HG03469 (cell line): ENCODE results near the gene SEC61B.
"Not testable (repeated sequence)": the region's sequence is repeated elsewhere in the genome, so short reads cannot be mapped to it uniquely, and the experiment has no call there.

Experiments
- ATAC-seq: cut with Tn5 transposase; IDR thresholded peaks from one replicate; pipeline ENCODE4 v1.9.1; 2021; ENCODE audit warnings: mild to moderate bottlenecking, moderate library complexity, moderate number of reproducible peaks; ENCODE audit not compliant: unreplicated experiment

The SEC61B gene

DNA sequence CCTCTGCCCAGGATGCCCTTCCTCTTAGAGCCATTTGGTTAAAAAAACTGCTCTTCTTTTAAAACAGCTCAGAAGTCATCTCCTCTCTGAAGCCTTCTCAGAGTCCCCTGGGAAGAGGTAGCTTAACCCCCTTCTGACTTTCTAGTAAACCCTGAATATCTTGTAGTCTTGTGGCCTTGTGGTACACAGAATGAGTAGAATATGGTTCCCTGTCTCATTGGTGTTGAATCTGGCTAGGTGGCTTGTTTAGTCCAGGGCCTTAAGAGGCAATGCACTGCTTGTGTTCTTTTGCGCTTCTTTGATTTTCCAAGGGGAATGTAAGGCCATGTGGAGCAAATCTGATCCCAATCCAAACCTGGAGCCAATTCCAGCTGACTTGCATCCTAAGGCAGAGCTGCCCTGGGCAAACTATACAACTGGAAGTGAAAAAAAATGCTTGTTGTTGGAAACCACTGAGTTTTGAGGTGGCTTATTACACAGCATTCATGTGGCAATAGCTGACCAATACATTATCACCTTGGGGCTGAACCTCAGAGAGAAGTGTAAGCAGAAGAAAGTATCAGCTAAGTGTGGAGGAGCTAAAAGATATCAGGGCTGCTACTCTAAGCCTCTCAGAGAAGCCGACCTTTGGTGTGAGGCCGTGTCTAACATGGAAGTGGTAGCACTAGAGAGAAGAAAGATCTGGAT, 31.3 kb upstream of the SEC61B start:
- no peak for ATAC-seq

DNA sequence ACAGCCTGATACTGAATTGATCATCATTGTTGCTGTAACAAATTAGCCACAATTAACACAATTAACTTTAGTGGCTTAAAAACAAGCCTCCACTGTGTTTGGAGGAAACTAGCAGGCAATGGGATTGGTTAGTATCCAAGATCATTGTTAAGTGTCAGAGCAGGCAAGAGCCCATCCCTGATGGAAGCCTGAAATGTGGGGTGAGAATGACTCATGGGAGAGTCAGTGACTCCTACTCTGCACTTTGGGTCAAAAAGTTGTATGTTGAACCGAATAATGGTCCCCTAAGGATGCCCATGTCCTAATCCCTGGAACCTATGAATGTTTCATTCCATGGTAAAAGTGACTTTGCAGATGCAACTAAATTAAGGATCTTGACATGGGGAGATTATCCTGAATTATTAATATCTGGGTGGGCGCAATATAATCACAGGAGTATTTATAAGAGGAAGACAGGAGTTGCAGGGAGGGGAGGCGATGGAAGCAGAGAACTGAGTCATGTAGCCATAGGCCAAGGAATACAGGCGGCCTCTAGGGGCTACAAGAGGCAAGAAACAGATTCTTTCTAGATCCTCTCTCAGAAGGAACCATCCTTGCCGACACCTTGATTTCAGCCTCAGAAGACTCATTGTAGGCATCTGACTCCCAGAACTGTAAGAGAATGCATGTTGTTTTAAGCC, 29.2 kb upstream of the SEC61B start:
- no peak for ATAC-seq

DNA sequence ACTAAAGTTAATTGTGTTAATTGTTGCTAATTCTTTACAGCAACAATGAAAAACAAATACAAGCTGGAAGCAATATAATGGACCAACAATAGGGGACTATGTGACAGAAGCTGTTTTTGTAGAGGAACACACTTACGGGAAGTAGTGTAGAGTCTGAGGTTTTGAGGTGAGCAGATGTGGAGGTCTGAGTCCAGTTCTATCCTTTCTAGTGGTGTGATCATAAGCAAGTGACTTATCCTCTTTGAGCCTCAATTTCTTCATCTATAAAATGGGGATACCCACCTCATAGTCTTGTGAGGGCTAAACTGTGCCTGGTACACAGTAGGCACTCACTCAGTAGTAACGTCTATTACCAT, 28.6 kb upstream of the SEC61B start:
- ATAC-seq: no peak

DNA sequence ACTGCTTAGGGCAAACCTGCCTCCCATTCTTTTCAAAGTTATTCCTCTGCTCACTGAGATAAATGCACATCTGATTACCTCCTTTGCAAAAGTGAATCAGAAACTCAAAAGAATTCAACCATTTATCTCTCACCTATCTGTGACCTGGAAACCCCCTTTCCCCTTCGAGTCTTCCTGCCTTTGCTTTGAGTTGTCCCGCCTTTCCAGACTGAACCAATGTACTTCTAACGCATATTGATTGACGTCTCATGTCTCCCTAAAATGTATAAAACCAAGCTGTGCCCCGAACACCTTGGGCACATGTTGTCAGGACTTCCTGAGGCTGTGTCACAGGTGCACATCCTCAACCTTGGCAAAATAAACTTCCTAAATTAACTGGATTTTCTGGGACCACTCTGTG, 25.6 kb upstream of the SEC61B start:
- ATAC-seq: not testable (repeated sequence)

DNA sequence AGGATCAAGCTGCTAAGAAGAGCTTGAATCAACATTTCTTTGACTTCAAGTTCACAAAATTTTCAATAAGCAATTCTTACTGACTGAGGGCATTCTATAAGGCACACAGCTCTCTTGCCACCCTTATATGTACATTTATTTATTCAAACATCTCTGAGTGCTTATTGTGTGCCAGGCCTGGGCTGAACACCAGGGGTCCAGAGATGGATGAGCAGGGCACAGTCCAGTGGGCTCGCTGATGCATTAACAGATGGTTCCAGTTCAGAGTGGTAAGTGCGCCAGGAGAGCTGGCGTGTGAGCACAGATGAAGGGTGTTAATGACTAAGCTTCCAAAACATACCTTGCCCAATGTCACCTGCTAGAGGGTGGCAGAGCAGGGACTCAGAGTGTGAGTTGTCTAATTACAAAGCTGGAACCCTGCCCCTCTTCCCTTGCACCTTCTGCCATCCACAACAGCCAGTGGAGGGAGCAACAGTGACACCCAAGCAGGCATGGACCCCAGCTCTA, 24.9 kb upstream of the SEC61B start:
- ATAC-seq: no peak

DNA sequence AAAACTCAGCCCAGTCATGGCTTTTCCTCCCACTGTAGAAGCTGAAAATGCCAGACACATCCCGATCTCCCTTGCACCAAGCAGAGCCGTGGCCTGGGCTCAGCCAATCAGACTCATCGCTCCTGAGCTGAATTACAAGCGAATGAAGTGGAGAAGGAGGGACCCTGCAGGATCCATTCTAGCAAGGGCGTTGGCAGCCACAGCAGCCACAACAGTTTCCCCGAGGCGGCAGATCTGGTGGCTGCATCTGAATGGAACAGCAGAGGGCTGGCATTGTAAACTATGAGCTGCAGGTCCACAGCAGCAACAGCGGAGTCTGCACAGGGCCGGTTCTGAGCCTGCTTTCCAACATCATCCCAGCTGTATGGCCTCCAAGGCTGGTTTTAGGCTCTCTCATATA, 24.1 kb upstream of the SEC61B start:
- no peak for ATAC-seq

DNA sequence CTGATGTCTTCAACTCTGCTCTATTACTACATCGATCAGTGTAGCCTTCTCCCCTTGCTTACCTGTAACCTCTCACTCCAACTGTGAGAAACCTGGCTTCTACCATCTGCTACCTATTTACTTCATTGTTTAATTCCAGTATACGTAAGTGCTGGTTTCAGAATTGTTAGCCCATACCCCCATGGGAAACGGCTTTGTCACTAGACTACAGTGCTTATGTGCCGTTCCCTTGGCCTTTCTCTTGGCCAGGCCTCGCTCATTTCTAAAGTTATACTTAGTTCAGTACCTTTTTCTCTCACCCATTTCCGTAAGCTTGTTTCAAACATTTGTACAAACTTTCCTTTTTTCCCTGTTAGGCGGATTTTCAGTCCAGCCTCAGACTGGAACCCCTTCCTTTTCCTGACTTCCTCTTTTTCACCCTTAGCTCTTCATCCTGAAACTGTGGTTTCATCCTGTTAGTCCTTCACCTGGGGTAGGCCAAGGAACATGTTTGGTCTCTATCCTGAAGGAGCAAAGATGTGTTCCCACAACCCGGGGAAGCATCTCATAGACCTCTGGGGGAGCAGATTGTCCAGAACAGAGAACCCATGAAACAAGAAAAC, 22.0 kb upstream of the SEC61B start:
- ATAC-seq: no peak

GRCh38 chr9:99201603-99202002, 20.5 kb upstream of the SEC61B start:
- no peak for ATAC-seq

DNA sequence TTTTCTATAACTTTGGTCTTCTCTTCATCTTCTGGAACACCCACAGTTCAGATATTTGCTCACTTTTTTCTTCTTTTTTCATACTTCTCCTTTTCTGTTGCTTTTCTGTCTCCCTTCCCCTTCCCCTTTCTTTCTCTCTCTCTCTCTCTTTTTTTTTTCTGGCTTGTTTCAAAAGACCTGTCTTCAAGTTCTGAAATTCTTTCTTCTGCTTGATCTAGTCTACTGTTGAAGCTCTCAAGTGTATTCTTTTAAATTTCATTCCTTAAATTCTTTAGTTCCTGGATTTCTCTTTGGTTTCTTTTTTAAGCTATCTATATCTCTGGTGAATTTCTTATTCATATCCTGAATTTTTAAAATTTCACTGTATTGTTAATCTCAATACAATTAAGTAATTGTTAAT, 11.5 kb upstream of the SEC61B start:
- ATAC-seq: no peak

DNA sequence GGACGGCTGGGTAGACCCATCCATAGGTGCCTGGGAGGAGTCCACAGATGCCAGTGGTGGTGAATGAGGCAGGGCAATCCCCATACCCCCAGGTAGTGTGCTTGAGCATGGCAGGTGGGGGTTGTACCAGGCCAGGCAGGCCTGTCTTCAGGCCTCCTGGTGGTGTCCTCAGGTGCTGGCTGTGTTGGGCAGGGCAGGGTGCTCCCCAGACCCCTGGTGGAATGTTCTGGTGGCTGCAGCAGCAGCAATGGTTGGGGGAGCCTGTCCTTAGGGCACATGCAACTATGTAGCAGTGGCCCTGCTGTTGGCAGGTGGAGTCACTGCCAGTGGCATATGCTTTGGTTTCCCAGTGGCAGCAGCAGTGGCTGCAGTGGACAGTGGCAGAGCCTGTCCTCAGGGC, 10.3 kb upstream of the SEC61B start:
- no peak for ATAC-seq

- no peak for ATAC-seq
These were observed 8.9 kb upstream of the SEC61B start for GRCh38 chr9:99213197-99213596.

GRCh38 chr9:99216073-99216472, 6.0 kb upstream of the SEC61B start:
- no peak for ATAC-seq

- no peak for ATAC-seq
These were observed 2.1 kb upstream of the SEC61B start for GRCh38 chr9:99220011-99220410.

DNA sequence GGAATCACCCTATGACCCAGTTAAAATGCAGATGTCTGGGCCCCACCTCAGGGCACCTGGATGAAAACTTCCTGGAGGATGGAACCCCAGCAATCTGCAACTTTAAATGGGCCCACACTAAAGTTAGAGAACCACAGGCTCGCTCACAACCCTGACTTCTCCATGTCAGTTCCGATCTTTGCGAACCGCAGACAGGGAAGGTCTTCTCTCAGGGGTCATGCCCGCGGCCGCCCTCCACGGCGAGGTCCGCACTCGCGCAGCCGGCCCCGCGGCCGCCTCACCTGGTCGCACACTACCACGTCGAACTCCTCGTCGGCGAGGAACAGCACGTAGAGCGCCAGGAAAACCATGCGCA, 839 bp upstream of the SEC61B start:
- no peak for ATAC-seq

- no peak for ATAC-seq
These were observed 561 bp downstream of the SEC61B start for GRCh38 chr9:99222416-99223270.

GRCh38 chr9:99224445-99224844, 2.4 kb downstream of the SEC61B start:
- no peak for ATAC-seq

DNA sequence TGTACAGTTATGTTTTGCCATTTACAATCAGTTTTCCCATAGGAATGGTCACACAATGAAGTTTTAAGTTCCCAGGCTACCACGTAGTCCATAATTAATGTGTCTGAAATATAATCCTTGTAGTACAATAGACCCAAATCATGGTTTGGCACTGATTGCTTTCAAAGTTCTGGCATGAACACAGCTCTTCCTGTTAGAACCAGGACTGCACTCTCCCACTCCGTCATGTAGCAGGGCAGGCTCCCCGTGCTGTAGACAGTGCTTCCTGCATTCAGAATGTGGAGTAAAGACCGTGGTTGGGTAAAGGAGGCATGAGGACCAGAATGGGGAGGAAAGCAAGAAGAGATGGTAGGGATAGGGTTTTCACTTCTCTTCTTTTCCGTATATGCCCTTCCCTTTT, 4.0 kb downstream of the SEC61B start:
- no peak for ATAC-seq

DNA sequence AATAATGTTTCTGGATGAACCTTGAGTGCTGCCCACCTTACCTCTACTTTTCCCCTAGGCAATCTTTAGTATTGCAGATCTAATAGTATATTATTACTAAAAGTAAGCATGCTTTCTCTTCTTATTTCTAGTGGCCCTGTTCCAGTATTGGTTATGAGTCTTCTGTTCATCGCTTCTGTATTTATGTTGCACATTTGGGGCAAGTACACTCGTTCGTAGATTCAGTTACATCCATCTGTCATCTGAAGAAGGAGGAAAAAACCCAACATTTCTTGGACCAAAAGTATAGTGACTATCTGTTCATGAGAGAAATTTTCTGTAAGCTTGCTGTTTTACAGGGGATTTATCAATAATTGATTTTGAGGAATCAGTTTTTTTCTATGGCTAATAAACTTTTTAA, 8.1 kb downstream of the SEC61B start:
- ATAC-seq: no peak

DNA sequence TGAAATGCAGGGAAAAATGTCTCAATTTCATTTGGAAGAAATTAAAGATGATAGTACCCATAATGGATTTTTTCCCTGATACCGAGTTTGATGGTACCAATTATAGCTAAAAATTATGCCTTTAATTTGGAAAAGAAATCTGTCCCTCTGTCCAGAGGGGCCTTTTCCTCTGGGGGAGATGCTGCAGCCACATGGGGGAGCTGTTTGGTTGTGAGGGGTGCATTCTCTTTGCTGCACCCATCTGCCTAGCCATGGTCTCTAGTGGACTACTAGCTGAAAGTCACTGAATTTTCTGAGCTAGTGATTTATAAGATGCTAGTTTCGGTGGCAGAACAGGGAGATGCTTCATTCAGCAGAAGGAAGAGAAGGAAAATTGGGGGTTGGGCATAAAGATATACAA, 9.6 kb downstream of the SEC61B start:
- ATAC-seq: no peak

DNA sequence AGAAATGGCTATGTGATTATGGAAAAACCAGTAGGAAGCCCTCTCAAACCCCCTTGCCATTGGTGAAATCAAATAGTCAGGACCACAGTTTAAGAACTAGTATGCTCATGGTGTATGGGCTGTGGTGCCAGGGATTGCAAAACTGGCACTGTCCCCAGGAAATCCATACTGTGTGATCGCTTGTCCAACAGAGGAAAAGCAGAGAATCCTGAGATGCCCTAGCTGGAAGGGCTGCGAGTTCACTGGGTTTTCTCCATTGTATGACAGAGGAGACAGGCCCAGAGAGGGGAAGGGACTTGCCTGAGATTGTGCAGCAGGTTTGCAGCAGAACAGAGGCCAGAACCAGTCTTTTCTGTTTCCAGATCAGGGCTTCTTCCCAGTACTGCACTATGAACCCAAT, 12.5 kb downstream of the SEC61B start:
- no peak for ATAC-seq

DNA sequence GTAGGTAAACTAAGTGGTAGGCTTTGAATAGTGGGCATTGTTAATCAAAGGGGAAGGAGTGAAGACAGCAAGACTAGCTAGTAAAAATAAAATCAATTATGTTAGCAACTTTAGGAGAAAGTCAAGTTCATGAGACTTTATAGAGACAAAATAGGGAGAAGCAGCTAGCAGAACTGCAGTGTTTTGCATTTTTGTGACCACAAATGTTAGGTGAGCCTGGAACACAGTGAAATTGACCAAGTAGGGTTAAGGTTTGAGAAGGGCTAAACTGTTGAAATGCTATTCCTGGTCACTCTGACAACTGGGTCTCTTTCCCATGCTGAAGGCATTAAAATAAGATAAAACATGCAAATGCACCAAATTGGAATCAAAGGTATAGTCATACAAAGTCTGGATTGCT, 13.0 kb downstream of the SEC61B start:
- ATAC-seq: no peak
